ENCODE data around the gene HIBADH. TPM values are rescaled to one million over a fixed set of nuclear protein-coding genes. Genes with fewer than 3 reads are reported as not detected.

Gene HIBADH
- total and polyA plus RNA-seq, 10 of the 15 experiments (the other 5 are each of a cell fraction or from before 2014, with no cell fraction given), result 8.7 to 36.1 (median 18.6) TPM

GRCh38 chr7:27576360-27576944, 86.2 kb downstream of the HIBADH start:
- WGBS (ENCODE audit: insufficient coverage, insufficient replicate concordance, low lambda C conversion rate, missing lambda C conversion rate), result 100% methylated on average over 3 of the region's 3 CpGs
- BruUV-seq (replicated peaks), result no TSS peak
- Histone ChIP-seq H3K9me3 (replicated peaks; ENCODE audit: control insufficient read depth, insufficient read depth, low read length) (no peaks in the 10 kb centered on the region), H3K27me3 (replicated peaks in 1 of 2; ENCODE audit: control insufficient read depth in 2 of 2, insufficient read depth in 2 of 2, low read length in 1 of 2) (no peaks in the 10 kb centered on the region), H3K27ac (ENCODE audit: control insufficient read depth, insufficient read depth) (no peak overlapping the region), H3K9ac (ENCODE audit: control insufficient read depth, insufficient read depth, low read length) (no peak overlapping the region), H4K20me1 (ENCODE audit: control insufficient read depth, insufficient read depth) (no peaks in the 10 kb centered on the region), H3K4me3 (no peak overlapping the region), H2AFZ (ENCODE audit: control insufficient read depth, low read depth, low read length) (no peak overlapping the region), H3K36me3 (ENCODE audit: control insufficient read depth in 2 of 2, insufficient read depth in 2 of 2, low read length in 1 of 2) (no peaks in the 10 kb centered on the region), H3K79me2 (ENCODE audit: control insufficient read depth, insufficient read depth, low read length) (no peaks in the 10 kb centered on the region), H3K4me1 (ENCODE audit: control insufficient read depth, insufficient read depth, low read length) (no peaks in the 10 kb centered on the region), H3K4me2 (ENCODE audit: control insufficient read depth, insufficient read depth) (no peak overlapping the region)
- ChIA-PET POLR2A (no interaction called here), SMC1A (ENCODE audit: uncharacterized antibody, unreplicated experiment) (interaction anchor here (0.7 to 3.2 kb wide), 7 partner anchors 10 to 381 kb away, joined by 3 to 16 read pairs (median 3); no protein-coding TSS in a partner anchor), CTCF (interaction anchor here (0.6 to 5.0 kb wide), 16 partner anchors 10 to 444 kb away, joined by 3 to 41 read pairs (median 4); no protein-coding TSS in a partner anchor), RAD21 (ENCODE audit: unreplicated experiment) (interaction anchor here (1.2 kb wide), 1 partner anchor 380 kb away, joined by 5 read pairs; no protein-coding TSS in a partner anchor)
- ATAC-seq (peak; percentile 76), DNase-seq (ENCODE audit: low read depth, low spot score) (no peak), FAIRE-seq (no peak)
- intact Hi-C loops (cut with micrococcal nuclease; ENCODE audit: unreplicated experiment) (loop anchor here (1.0 to 10.0 kb wide), 4 partner anchors 198 to 380 kb away; no protein-coding TSS in a partner anchor), in situ Hi-C loops (cut with MboI) (loop anchor here (5.0 kb wide), 1 partner anchor 379 kb away; no protein-coding TSS in a partner anchor)
- TF ChIP-seq NKRF (conservative IDR thresholded peaks at IDR 0.05), result no peak
- TF ChIP-seq CTCF (IDR thresholded peaks at IDR 0.05 in 2 of 3, conservative IDR thresholded peaks at IDR 0.05 in 1 of 3; ENCODE audit: control insufficient read depth in 2 of 3, extremely low read depth in 1 of 3, insufficient read depth in 1 of 3, low read depth in 3 of 3, low read length in 3 of 3), result peak; percentile 48 to 55 (median 53); a peak in 5 of 6 replicates
- TF ChIP-seq SMC3 (IDR thresholded peaks at IDR 0.05; ENCODE audit: borderline replicate concordance, low read length), result peak; percentile 54
- TF ChIP-seq RAD21 (IDR thresholded peaks at IDR 0.05; ENCODE audit: insufficient read depth, low read depth, low read length), result peak; percentile 59
